Neural cell (in vitro differentiated cells): ENCODE results near the gene MAST2. TPM values are rescaled to one million over a fixed set of nuclear protein-coding genes. Genes with fewer than 3 reads are reported as not detected.

Experiments
- H2AFZ ChIP-seq: fragments of 200-600, 300-800 bp; sonication (generic), shearing (Covaris generic); 2 replicates; pipeline ENCODE4 v1.6.0; 2014; ENCODE audit warnings: low read depth, mild to moderate bottlenecking, antibody characterized with exemption, low read length, moderate library complexity
- H3F3A ChIP-seq: fragments of 200-600 bp; shearing (Covaris generic); 2 replicates; pipeline ENCODE4 v1.6.1; 2016; ENCODE audit warnings: mild to moderate bottlenecking, moderate library complexity, mixed read lengths, antibody characterized with exemption, low read length; ENCODE audit not compliant: insufficient read depth, poor library complexity, severe bottlenecking
- H3K27ac ChIP-seq: fragments of 200-600, 300-800 bp; sonication (generic), shearing (Covaris generic); 2 replicates; pipeline ENCODE4 v1.5.1; 2014; ENCODE audit warnings: mild to moderate bottlenecking, low read length, moderate library complexity
- H3K27me3 ChIP-seq: fragments of 300-800, 200-600 bp; sonication (generic), shearing (Covaris generic); 2 replicates; pipeline ENCODE4 v1.6.0; 2014; ENCODE audit warnings: mild to moderate bottlenecking, low read depth, low read length, moderate library complexity; ENCODE audit not compliant: insufficient read depth
- H3K36me3 ChIP-seq: fragments of 300-800, 200-600 bp; sonication (generic), shearing (Covaris generic); 2 replicates; pipeline ENCODE4 v1.5.1; 2014; ENCODE audit warnings: mild to moderate bottlenecking, antibody characterized with exemption, low read length, moderate library complexity; ENCODE audit not compliant: insufficient read depth
- H3K4me2 ChIP-seq: fragments of 300-800, 200-600 bp; sonication (generic), shearing (Covaris generic); 2 replicates; pipeline ENCODE4 v1.6.0; 2014; ENCODE audit warnings: mild to moderate bottlenecking, low read length
- H3K4me3 ChIP-seq: fragments of 300-800, 200-600 bp; sonication (generic), shearing (Covaris generic); 2 replicates; pipeline ENCODE4 v1.5.1; 2014; ENCODE audit warnings: mild to moderate bottlenecking, low read length, moderate library complexity
- H3K79me2 ChIP-seq: fragments of 200-600 bp; shearing (Covaris generic); replicated peaks from 2 replicates; pipeline ENCODE4 v1.6.0; 2014; ENCODE audit warnings: mild to moderate bottlenecking, low read length, moderate library complexity; ENCODE audit not compliant: insufficient read depth
- H3K9ac ChIP-seq: fragments of 300-800, 200-600 bp; sonication (generic), shearing (Covaris generic); 2 replicates; pipeline ENCODE4 v1.6.1; 2016; ENCODE audit warnings: mild to moderate bottlenecking, low read length, mixed read lengths
- H3K9me2 ChIP-seq: fragments of 200-600 bp; shearing (Covaris generic); 2 replicates; pipeline ENCODE4 v1.6.1; 2016; ENCODE audit warnings: mild to moderate bottlenecking, low read length, mixed read lengths; ENCODE audit not compliant: insufficient read depth
- H3K9me3 ChIP-seq: fragments of 200-600, 300-800 bp; sonication (generic), shearing (Covaris generic); 2 replicates; pipeline ENCODE4 v1.6.1; 2016; ENCODE audit warnings: mild to moderate bottlenecking, mixed run types, low read length, moderate library complexity, mixed read lengths
- H4K20me1 ChIP-seq: fragments of 200-600 bp; shearing (Covaris generic); 2 replicates; pipeline ENCODE4 v1.6.1; 2016; ENCODE audit warnings: mild to moderate bottlenecking, mixed run types; ENCODE audit not compliant: insufficient read depth
- EP300 ChIP-seq: fragments of 450-650 bp; conservative IDR thresholded peaks from 2 replicates; pipeline ENCODE4 v1.6.1; 2014; ENCODE audit warnings: antibody characterized with exemption, mild to moderate bottlenecking, moderate library complexity; ENCODE audit not compliant: poor library complexity, severe bottlenecking
- EZH2 ChIP-seq: fragments of 200-600, 300-800 bp; shearing (Covaris generic), sonication (generic); IDR thresholded peaks from 2 replicates; pipeline ENCODE4 v1.6.1; 2014; ENCODE audit warnings: antibody characterized with exemption, low read length, borderline replicate concordance, mild to moderate bottlenecking; ENCODE audit not compliant: insufficient read depth, poor library complexity, severe bottlenecking
- MXI1 ChIP-seq: fragments of 450-650 bp; conservative IDR thresholded peaks from 2 replicates; pipeline ENCODE4 v1.6.1; 2014; ENCODE audit warnings: antibody characterized with exemption, mild to moderate bottlenecking; ENCODE audit not compliant: poor library complexity, severe bottlenecking
- POLR2AphosphoS5 ChIP-seq: IDR thresholded peaks from 2 replicates; pipeline ENCODE4 v1.6.1; 2012
- RAD21 ChIP-seq: fragments of 450-650 bp; conservative IDR thresholded peaks from 2 replicates; pipeline ENCODE4 v1.6.1; 2014; ENCODE audit warnings: antibody characterized with exemption, mild to moderate bottlenecking, moderate library complexity
- SMC3 ChIP-seq: fragments of 450-650 bp; conservative IDR thresholded peaks from 2 replicates; pipeline ENCODE4 v1.6.1; 2014; ENCODE audit warnings: antibody characterized with exemption, mild to moderate bottlenecking, moderate library complexity; ENCODE audit not compliant: poor library complexity
- TAF1 ChIP-seq: IDR thresholded peaks from 2 replicates; pipeline ENCODE4 v1.6.1; 2012; ENCODE audit warnings: low read depth
- polyA plus RNA-seq: library from polyadenylated mRNA; depleted of rRNA; stranded (reverse); fragments of >200 nt; gene quantifications from 2 replicates; pipeline ENCODE4 v1.2.3, GENCODE V29; 2014
- TF ChIP-seq, protein P1 (sequence below): fragments of 450-650 bp; IDR thresholded peaks from 2 replicates; pipeline ENCODE4 v1.5.1; 2014; ENCODE audit warnings: antibody characterized with exemption, mild to moderate bottlenecking, moderate library complexity; ENCODE audit not compliant: poor library complexity, severe bottlenecking
- TF ChIP-seq, protein P2 (sequence below): IDR thresholded peaks from 2 replicates; pipeline ENCODE4 v1.6.1; 2012; ENCODE audit warnings: borderline replicate concordance

MAST2 gene
- polyA plus RNA-seq, 1 donor from 2014 or later, result 22.2 TPM

DNA sequence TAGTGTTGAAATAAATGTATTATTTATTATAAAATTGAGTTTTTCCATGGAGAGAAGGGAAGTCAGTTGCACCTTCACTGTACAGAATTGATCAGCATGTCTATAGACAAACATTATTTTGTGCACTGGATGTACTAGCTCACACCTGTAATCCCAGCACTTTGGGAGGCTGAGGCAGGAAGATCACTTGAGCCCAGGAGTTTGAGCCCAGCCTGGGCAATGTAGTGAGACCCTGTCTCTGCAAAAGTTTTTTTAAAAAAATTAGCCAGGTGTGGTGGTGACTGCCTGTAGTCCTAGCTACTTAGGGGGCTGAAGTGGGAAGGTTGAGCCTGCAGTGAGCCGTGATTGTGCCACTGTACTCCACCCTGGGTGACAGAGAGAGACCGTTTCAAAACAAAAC is 87.7 kb downstream of the MAST2 start:
- no peaks in the 10 kb centered on the region for H3K9me2 ChIP-seq
- no peaks in the 10 kb centered on the region for H3K36me3 ChIP-seq
- H3K9me3 ChIP-seq, result no peaks in the 10 kb centered on the region
- H3K79me2 ChIP-seq, result no peaks in the 10 kb centered on the region
- no peak overlapping the region for H3K4me3 ChIP-seq
- H3K9ac ChIP-seq, result no peak overlapping the region
- H3K27ac ChIP-seq, result no peak overlapping the region
- H3K27me3 ChIP-seq, result no peaks in the 10 kb centered on the region
- no peak for TF ChIP-seq EP300
- no peak for TF ChIP-seq MXI1
- no peak overlapping the region for H3K4me2 ChIP-seq
- H2AFZ ChIP-seq, result no peak overlapping the region
- no peaks in the 10 kb centered on the region for H4K20me1 ChIP-seq
- H3F3A ChIP-seq, result no peaks in the 10 kb centered on the region

DNA sequence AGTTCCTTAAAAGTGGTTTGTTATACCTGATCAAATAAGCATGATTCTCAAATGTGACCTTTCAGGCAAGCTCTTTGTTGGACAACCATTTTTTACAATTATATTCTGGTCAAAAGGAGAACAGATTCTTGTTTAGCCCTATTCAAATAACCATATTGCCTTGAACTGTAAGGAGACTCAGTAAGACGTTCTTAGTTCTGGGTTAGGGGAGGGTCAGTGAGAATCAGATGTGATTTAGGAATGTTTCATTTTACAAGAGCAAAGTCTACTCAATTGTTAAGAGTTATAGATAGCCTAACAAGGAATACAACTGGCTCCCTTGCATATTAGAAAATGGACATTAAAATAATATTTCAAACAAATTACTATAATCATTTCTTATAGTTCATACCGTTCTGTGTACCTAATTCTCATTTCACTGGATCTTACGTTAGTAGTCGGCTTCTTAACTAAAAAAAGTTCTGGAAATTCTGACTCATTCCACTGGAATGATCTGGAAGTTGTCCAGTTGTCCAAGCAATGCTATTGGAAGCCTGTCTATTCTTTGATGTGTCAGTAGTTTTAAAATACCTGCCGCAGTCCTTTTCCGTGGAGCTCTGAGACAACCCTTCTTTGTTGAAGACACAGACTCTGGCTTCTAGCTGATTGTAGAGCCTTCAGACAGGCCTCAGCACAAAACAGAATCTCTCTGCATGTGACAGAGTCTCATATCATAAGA is 88.8 kb downstream of the MAST2 start:
- no peak for TF ChIP-seq POLR2AphosphoS5
- no peak for TF ChIP-seq TAF1
- no peak for TF ChIP-seq MXI1
- TF ChIP-seq, protein P1, sequence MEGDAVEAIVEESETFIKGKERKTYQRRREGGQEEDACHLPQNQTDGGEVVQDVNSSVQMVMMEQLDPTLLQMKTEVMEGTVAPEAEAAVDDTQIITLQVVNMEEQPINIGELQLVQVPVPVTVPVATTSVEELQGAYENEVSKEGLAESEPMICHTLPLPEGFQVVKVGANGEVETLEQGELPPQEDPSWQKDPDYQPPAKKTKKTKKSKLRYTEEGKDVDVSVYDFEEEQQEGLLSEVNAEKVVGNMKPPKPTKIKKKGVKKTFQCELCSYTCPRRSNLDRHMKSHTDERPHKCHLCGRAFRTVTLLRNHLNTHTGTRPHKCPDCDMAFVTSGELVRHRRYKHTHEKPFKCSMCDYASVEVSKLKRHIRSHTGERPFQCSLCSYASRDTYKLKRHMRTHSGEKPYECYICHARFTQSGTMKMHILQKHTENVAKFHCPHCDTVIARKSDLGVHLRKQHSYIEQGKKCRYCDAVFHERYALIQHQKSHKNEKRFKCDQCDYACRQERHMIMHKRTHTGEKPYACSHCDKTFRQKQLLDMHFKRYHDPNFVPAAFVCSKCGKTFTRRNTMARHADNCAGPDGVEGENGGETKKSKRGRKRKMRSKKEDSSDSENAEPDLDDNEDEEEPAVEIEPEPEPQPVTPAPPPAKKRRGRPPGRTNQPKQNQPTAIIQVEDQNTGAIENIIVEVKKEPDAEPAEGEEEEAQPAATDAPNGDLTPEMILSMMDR, result no peak
- TF ChIP-seq EZH2, result no peak
- no peak for TF ChIP-seq RAD21
- TF ChIP-seq SMC3, result no peak
- no peak for TF ChIP-seq EP300
- TF ChIP-seq, protein P2, sequence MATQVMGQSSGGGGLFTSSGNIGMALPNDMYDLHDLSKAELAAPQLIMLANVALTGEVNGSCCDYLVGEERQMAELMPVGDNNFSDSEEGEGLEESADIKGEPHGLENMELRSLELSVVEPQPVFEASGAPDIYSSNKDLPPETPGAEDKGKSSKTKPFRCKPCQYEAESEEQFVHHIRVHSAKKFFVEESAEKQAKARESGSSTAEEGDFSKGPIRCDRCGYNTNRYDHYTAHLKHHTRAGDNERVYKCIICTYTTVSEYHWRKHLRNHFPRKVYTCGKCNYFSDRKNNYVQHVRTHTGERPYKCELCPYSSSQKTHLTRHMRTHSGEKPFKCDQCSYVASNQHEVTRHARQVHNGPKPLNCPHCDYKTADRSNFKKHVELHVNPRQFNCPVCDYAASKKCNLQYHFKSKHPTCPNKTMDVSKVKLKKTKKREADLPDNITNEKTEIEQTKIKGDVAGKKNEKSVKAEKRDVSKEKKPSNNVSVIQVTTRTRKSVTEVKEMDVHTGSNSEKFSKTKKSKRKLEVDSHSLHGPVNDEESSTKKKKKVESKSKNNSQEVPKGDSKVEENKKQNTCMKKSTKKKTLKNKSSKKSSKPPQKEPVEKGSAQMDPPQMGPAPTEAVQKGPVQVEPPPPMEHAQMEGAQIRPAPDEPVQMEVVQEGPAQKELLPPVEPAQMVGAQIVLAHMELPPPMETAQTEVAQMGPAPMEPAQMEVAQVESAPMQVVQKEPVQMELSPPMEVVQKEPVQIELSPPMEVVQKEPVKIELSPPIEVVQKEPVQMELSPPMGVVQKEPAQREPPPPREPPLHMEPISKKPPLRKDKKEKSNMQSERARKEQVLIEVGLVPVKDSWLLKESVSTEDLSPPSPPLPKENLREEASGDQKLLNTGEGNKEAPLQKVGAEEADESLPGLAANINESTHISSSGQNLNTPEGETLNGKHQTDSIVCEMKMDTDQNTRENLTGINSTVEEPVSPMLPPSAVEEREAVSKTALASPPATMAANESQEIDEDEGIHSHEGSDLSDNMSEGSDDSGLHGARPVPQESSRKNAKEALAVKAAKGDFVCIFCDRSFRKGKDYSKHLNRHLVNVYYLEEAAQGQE, result no peak
- no peak overlapping the region for H3K27ac ChIP-seq
- no peak overlapping the region for H2AFZ ChIP-seq
- no peak overlapping the region for H3K4me3 ChIP-seq
- no peaks in the 10 kb centered on the region for H3K79me2 ChIP-seq
- H3K9me3 ChIP-seq, result no peaks in the 10 kb centered on the region
- H3F3A ChIP-seq, result no peaks in the 10 kb centered on the region
- no peak overlapping the region for H3K4me2 ChIP-seq
- no peaks in the 10 kb centered on the region for H3K36me3 ChIP-seq
- H3K9me2 ChIP-seq, result no peaks in the 10 kb centered on the region
- no peaks in the 10 kb centered on the region for H3K27me3 ChIP-seq
- H3K9ac ChIP-seq, result no peak overlapping the region
- H4K20me1 ChIP-seq, result no peaks in the 10 kb centered on the region
